ENCODE data around the gene GHRL. TPM values are rescaled to one million over a fixed set of nuclear protein-coding genes. Genes with fewer than 3 reads are reported as not detected.
"Not testable (repeated sequence)": the region's sequence is repeated elsewhere in the genome, so short reads cannot be mapped to it uniquely, and the experiment has no call there.

Gene GHRL
- total RNA-seq, 1 donor from 2014 or later = not detected

DNA sequence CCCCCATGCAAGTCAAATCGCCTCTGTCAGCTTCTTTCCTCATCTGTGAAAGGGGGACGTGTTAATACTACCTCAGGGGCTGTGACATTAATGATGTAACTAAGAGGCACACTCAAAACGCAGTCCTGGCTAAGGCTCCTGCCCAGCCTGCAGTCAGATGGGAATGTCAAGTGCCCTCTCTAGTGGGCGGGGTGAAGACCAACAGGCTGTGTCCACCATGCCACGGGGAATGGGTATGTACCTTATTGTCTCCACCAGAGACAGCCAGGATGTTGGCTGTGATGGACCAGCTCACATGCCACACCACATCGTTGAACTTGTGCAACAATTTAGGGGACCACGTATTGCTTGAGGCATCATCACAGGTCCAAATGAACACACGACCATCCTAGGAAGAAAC is 11.0 kb upstream of the GHRL start:
- H3K27me3 ChIP-seq (ENCODE audit: control insufficient read depth, insufficient read depth, low read length) = no peaks in the 10 kb centered on the region
- H3K4me3 ChIP-seq (ENCODE audit: low read depth, low read length) = no peak overlapping the region
- TF ChIP-seq, protein P1, sequence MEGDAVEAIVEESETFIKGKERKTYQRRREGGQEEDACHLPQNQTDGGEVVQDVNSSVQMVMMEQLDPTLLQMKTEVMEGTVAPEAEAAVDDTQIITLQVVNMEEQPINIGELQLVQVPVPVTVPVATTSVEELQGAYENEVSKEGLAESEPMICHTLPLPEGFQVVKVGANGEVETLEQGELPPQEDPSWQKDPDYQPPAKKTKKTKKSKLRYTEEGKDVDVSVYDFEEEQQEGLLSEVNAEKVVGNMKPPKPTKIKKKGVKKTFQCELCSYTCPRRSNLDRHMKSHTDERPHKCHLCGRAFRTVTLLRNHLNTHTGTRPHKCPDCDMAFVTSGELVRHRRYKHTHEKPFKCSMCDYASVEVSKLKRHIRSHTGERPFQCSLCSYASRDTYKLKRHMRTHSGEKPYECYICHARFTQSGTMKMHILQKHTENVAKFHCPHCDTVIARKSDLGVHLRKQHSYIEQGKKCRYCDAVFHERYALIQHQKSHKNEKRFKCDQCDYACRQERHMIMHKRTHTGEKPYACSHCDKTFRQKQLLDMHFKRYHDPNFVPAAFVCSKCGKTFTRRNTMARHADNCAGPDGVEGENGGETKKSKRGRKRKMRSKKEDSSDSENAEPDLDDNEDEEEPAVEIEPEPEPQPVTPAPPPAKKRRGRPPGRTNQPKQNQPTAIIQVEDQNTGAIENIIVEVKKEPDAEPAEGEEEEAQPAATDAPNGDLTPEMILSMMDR (IDR thresholded peaks at IDR 0.05; ENCODE audit: insufficient read depth, low read length, poor library complexity, severe bottlenecking) = no peak
- H3K36me3 ChIP-seq (ENCODE audit: control insufficient read depth, insufficient read depth, low read length) = peaks cover 5% of the 10 kb centered on the region
- no peak for DNase-seq (ENCODE audit: low read depth)

DNA sequence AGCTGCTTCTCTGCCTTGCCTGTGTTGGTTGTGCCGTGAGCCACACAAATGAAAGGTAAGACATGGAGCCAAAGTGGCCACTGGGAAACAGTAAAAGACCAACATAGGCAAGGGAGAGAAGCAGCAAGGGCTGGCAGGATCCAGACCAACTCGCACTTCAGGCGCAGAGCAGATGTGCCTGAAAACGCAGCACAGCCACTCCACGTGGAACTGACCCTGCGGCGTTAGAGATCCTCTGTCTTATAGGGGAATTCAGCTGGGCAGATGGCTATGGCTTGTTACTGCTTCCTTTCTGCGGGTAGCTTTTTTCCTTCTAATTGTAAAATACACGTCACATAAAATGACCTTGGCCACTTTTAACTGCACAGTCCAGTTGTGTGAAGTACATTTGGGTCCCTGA is 10.4 kb upstream of the GHRL start:
- no peaks in the 10 kb centered on the region for H3K27me3 ChIP-seq (ENCODE audit: control insufficient read depth, insufficient read depth, low read length)
- peaks cover 5% of the 10 kb centered on the region for H3K36me3 ChIP-seq (ENCODE audit: control insufficient read depth, insufficient read depth, low read length)
- TF ChIP-seq, protein P1 (IDR thresholded peaks at IDR 0.05; ENCODE audit: insufficient read depth, low read length, poor library complexity, severe bottlenecking) = no peak
- DNase-seq (ENCODE audit: low read depth) = no peak
- H3K4me3 ChIP-seq (ENCODE audit: low read depth, low read length) = no peak overlapping the region

DNA sequence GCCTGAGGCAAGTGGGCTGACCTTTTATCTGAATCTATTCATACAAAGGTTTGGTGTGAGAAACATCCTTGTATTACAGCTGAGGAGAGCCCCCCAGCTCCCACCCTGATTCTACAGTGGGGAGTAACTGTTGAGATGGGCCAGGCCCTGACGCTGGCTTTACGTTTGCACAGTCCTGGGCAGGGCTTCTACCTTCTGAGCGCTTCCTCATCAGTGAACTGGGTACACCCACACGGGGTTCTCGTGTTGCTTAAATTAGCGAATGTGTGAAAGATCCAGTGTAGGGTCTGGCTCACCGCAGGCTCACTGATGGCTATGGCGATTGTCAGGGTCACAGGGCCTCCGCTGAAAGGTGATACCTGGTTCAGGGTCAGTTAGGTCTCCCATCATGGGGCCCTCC is 7.3 kb upstream of the GHRL start:
- Histone ChIP-seq H3K36me3 (ENCODE audit: control insufficient read depth, insufficient read depth, low read length) (peaks cover 5% of the 10 kb centered on the region), H3K4me3 (ENCODE audit: low read depth, low read length) (no peak overlapping the region), H3K27me3 (ENCODE audit: control insufficient read depth, insufficient read depth, low read length) (no peaks in the 10 kb centered on the region)
- no peak for DNase-seq (ENCODE audit: low read depth)
- TF ChIP-seq, protein P1 (IDR thresholded peaks at IDR 0.05; ENCODE audit: insufficient read depth, low read length, poor library complexity, severe bottlenecking) = no peak

DNA sequence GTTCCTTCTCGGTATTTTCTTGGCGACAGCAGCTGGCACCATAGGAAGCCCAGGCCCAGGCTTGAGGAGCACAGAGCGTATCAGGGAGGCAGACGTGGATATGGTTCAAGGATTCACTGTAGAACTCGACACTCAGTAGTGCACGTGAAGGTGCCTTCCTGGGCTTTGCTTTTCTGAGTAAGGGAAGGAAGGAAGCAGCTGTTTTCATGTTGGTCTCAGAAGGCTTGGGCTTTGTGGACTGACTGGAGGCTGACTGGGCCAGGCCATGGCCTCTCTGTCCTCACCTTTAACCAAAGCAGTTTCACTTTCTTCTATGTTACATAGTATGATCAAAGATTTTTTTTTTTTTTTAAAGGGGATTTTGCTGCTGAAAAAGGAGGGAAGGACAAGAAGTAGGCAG is 6.9 kb upstream of the GHRL start:
- peaks cover 5% of the 10 kb centered on the region for H3K36me3 ChIP-seq (ENCODE audit: control insufficient read depth, insufficient read depth, low read length)
- TF ChIP-seq, protein P1 (IDR thresholded peaks at IDR 0.05; ENCODE audit: insufficient read depth, low read length, poor library complexity, severe bottlenecking) = no peak
- DNase-seq (ENCODE audit: low read depth) = no peak
- no peaks in the 10 kb centered on the region for H3K27me3 ChIP-seq (ENCODE audit: control insufficient read depth, insufficient read depth, low read length)
- no peak overlapping the region for H3K4me3 ChIP-seq (ENCODE audit: low read depth, low read length)

DNA sequence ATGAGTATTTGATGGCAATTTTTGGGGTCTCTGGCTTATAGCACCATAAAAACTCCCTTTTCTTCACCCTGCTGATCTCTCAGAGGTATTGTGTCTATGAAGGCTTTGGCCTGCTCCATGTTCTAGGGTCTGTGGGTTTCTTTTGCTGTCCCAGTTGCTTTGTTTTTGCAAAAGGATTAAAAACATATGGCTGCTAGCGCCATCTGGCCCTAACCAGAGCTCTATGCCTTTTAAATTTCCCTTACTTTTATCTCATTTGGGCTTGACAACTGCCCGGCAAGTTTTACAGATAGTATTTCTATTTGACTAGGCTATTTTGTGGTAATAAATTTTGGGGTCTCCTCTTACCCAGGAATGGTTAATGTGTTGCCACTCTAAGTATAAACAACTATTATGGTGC is 6.4 kb upstream of the GHRL start:
- DNase-seq (ENCODE audit: low read depth) = no peak
- TF ChIP-seq, protein P1 (IDR thresholded peaks at IDR 0.05; ENCODE audit: insufficient read depth, low read length, poor library complexity, severe bottlenecking) = no peak
- no peak overlapping the region for H3K4me3 ChIP-seq (ENCODE audit: low read depth, low read length)
- no peaks in the 10 kb centered on the region for H3K27me3 ChIP-seq (ENCODE audit: control insufficient read depth, insufficient read depth, low read length)
- H3K36me3 ChIP-seq (ENCODE audit: control insufficient read depth, insufficient read depth, low read length) = peaks cover 5% of the 10 kb centered on the region

DNA sequence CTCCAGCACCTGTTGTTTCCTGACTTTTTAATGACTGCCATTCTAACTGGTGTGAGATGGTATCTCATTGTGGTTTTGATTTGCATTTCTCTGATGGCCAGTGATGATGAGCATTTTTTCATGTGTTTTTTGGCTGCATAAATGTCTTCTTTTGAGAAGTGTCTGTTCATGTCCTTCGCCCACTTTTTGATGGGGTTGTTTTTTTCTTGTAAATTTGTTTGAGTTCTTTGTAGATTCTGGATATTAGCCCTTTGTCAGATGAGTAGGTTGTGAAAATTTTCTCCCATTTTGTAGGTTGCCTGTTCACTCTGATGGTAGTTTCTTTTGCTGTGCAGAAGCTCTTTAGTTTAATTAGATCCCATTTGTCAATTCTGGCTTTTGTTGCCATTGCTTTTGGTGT is 5.3 kb upstream of the GHRL start:
- H3K36me3 ChIP-seq (ENCODE audit: control insufficient read depth, insufficient read depth, low read length); DNase-seq (ENCODE audit: low read depth); H3K27me3 ChIP-seq (ENCODE audit: control insufficient read depth, insufficient read depth, low read length); H3K4me3 ChIP-seq (ENCODE audit: low read depth, low read length): not testable (repeated sequence)

Data from kidney epithelial cell (primary cell).